ENCODE measurements around the gene TJP3.

TJP3 gene

DNA sequence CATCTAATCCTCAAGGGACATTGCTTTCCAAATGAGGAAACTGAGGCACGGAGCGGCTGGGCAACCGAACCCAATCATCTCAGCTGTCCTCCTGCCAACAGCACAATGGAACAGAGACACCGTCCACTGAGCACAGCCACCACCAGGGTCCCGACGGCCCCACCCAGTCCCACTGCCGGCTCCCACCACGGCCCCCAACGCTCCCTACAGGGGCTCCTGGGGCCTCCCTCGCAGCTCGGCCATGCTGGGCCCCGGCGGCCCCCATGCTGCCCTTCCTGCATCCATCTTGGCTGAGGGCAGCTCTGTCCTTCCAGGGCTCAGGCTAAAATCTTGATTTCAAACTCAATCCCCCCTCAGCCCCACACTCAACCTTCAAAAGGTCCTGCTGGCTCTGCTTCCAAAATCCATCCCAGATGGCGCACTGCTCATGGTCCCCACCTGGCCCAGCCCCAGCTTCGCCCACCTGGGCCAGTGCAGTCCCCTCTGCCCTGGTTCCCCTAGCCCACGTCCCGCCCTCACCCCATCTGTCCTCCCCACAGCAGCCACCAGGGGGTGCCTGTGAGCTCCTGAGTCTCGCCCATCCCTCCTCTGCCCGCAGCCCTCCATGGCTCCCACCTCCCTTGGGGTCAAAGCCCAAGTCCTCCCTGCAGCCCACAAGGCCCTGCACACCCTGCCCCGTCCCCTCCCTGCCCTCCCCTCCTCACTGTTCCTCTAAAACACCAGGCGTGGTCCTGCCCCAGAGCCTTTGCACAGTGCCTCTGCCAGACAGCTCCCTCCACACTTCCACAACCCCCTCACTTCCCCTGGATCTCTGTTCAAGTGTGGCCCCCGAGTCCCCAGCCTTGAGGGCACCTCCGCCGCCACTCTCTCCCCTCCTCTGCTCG is 15.8 kb upstream of the TJP3 start:
- DNase-seq = peak; percentile 53

DNA sequence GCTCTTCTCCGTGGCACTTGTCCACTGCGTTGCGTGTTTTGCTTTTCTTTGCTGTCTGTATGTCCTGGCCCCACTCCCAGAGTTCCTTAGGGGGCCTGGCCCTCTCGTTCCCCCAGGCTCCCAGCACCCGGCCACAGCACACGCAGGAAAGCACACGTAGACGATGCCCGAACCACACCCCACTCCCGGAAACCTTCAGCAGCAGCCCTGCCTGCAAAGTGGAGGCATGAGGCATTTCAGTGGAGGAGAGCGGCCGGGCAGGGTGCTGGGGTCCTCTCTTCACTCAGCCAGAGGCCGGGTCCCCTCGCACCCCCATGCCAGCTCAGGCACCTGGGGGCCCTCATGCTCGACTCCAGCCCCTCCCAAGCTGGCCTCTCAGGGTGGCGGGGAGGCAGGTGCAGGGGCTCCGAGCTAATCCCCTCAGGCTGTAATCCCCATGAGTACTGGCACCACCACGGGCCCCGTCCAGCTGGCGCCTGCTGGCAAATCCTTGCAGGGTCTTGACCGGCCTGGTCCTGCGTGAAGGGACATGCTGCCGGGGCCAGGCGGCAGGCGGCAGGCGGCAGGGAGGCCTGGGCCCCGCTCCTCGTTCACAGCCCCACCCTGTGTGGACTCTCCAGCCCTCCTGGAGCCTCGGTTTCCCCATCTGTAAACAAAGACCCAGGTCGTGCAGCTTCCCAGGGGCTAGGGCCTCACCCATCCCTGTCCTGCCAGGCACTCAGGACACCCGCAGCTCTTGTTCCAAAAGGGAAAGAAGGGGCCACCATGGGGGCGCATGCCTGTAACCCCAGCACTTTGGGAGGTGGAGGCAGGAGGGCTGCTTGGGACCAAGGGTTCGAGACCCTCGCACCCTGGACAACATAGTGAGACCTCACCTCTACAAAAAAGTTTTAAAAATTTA is 14.9 kb upstream of the TJP3 start:
- DNase-seq = no peak

DNA sequence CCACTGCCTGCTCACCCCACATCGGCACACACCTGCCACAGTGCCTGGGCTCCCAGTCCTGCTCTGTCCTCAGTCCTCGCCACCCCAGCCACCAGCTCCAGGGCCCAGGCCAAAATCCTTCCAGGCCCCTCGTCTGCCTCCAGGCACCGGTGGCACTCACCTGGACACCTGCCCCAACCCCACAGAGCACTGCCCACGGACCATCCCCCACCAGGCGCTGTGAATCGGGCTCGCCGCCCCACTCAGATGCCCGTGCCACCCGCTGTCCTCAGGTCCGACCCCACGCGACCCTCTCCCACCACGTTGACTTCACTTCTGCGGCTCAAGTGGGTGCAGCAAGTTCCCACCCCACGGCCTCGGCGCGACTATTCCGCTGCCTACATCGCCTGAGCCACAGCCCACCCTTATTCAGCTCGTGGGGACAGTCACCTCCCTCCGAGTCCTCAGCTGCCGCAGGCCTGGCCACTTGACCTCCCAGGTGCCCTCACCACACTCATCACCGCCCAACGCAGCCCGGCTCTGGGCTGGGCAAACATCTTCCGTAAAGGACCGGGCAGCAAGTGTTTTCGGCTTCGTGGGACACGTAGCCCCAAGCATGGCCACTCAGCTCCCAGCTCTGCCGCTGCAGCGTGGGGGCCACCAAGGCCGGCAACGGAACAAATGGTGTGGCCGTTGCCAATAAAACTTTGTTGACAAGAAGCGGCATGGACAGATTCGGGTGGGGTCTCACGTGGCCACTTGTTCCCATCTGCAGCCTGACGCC is 13.6 kb upstream of the TJP3 start:
- no peak for DNase-seq

DNA sequence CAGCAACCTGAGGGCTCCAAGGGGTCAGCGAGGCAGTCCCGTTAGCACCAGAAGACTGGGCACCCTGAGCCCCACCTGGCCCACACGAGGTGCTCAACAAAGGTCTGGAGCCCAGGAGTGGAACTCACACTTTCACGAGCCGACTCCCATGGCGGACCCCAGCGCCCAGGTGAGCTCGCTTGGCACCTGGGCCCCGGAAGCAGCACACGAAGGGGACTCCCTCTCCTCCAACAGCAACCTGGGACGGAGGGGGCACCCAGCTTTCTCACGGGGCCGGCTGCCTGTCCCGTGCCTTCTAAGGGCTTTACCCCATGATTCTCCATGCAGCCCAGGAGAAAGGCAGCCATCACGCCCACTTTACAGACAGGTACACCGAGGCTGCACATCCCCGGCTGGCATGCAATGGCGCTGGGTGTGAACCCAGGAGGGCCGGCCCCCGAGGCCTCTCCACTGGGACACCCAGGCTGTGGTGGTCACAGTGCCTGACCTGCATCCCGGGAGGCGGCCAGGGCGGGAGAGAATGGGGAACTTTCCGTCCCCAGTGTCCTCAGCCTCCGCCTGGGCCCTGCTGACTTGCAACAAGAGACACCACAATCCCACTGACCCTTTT is 13.0 kb upstream of the TJP3 start:
- no peak for DNase-seq

DNA sequence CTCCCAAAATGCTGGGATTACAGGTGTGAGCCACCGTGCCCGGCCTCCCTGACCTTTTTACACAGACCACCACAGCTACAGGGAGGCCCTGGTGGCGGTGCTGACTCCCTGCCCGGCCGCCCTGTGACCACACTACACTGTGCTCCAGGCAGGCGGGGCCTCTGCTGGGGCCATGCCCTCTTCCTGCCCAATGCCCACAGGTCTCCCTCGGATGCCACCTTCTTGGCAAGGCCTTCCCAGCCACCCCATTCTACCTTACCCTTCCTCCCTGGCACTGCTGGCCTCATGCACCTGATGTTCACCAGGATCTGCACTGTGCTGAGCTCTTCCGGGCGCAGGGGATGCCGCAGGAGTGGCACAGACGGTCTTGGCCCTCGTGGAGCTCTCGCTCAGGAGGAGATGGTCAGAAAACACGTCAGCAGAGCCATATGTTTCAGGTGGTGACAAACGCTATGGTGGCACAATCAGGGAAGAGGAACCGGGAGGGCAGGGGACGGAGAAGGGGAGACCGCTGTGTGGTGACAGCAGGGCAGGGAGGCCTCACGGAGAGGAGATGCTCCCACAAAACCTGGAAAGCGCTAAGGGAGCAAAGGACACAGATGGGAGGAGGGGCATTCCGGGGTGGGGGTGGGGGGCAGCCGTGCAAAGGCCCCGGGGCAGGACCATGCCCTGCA is 12.1 kb upstream of the TJP3 start:
- DNase-seq = no peak

DNA sequence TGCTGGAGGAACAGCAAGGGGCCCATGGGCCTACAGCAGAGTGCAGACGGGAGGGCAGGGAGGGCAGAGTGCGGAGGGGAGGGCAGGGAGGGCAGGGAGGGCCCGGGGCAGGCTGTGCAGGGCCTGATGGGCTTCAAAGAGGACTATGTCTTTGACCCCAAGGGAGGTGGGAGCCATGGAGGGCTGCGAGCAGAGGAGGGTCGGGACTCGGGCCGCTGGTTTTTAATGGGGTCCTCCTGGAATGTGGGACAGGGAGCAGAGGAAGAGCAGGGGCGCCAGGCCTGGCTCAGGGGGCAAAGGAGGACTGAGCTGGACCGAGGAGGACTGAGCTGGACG is 11.6 kb upstream of the TJP3 start:
- no peak for DNase-seq

DNA sequence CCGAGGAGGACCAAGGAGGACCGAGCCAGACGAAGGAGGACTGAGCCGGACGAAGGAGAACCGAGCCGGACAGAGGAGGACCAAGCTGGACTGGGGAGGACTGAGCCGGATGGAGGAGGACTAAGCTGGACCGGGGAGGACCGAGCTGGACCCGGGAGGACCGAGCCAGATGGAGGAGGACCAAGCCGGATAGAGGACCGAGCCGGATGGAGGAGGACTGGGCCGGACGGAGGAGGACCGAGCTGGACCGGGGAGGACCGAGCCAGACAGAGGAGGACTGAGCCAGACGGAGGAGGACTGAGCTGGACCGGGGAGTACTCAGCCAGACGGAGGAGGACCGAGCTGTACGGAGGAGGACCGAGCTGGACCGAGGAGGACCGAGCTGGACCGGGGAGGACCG is 11.1 kb upstream of the TJP3 start:
- no peak for DNase-seq

DNA sequence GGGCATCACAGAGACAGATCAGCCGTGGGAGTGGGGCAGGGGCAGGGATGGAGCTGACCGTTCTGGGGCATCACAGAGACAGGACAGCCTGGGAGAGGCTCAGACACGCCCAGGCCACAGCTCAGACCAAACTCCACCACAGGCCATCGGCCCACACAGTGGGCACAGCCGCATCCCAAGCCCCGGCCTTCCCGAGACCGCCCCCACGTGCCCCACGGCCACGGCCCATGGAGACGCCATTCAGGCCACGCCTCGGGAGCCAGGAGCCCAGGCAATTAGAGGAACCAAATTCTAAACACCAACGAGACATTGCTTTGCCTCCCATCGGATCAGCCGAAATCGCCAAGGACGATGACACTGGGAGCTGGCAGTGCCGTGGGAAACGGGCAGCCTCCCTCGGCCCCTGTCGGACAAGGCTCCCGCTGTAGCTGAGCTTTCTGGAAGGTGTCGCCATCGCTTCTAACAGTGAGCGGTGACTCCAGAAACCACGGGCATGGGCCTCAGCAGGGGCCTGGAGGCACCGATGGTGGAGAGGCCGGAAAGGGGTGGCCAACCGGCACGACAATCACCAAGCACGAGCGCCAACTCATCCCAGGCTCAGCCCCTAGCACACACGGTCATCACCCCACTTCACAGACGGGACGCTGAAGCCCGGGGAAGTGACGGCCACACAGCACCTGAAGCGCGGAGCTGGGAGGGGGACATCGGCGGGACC is 10.4 kb upstream of the TJP3 start:
- no peak for DNase-seq

DNA sequence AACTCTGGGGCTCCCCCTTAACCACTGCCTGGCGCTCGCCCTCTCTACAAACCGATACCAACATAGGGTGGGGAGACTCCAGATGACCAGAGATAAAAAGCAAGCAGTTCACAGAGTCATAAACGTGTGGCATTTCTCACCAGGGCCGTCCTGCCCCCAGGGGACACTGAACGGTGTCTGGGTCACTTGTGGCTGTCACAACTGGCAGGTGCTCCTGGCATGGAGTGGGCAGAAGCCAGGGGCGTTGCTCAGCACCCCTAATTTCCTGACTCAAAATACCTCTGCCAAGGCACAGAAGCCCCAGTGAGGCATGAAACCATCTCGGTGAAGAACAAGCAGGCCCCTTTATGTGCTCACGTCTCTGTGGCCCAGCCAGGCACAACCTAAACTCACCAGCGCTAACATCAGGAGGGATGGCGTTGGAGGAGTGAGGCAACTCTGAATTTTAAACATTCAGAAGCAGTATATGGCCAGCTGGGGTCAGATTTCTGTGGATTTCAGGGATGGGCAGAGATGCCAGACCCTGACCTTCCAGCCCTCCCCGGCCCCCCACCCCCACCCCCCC is 9.7 kb upstream of the TJP3 start:
- DNase-seq = no peak

DNA sequence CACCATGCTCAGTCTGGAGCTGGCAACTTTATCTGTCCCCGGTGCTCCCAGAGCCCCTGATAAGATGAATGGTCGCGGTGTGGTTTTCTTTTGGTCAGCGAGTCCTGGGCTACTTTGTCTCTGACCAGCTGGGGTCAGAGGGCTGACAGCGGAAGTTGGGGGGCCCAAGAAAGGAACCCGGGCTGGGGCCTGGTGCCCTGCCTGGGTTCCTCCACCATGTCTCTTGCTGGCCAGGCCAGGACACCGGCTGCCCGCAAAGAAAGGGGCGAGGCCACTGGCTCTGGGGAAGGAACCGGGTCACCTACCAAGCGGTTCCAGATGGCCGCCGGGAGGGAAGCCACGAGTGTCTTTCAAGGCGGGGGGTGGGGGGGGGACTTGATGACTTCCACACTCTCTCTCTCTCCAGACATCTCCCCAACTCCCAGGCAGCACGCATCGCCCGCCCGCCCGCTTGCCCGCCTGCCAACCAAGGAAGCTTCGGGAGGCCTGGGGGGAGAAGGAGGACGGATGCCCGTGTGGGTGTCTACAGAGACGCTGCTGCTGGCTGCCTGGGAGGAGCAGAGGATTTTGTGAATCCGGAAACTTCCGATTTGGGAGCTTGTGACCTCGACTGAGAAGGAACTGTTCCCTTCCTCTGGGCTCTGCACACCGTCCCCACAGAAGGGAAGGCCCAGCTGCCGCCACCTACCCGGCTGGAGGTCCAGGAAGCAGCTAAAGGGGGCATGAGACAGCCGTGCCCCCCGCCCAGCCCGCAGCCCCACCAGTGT is 9.0 kb upstream of the TJP3 start:
- DNase-seq = no peak

DNA sequence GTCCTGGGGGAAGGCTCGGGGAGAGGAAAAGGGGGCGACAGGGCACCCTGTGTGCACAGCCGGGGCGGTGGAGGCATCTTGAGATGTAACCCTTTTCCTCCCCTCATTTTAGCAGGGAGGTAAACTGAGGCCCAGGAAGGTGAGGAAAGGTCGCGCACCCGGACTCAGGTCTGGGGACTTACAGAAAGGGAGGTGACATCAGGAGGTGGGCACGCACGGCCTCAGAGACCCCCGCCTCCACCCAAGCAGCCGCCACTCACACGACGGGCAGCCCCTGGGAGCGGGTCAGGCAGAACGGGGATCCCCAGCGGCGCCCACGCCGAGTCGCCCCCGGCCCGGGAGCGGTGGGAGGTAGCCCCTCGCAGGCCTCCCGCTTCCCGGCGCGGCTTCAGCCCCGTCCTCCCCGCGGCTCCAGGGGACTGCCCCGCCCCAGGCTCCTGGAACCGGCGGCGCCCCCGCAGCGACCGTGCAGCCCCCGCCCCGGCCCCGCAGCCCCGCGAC is 8.4 kb upstream of the TJP3 start:
- no peak for DNase-seq

DNA sequence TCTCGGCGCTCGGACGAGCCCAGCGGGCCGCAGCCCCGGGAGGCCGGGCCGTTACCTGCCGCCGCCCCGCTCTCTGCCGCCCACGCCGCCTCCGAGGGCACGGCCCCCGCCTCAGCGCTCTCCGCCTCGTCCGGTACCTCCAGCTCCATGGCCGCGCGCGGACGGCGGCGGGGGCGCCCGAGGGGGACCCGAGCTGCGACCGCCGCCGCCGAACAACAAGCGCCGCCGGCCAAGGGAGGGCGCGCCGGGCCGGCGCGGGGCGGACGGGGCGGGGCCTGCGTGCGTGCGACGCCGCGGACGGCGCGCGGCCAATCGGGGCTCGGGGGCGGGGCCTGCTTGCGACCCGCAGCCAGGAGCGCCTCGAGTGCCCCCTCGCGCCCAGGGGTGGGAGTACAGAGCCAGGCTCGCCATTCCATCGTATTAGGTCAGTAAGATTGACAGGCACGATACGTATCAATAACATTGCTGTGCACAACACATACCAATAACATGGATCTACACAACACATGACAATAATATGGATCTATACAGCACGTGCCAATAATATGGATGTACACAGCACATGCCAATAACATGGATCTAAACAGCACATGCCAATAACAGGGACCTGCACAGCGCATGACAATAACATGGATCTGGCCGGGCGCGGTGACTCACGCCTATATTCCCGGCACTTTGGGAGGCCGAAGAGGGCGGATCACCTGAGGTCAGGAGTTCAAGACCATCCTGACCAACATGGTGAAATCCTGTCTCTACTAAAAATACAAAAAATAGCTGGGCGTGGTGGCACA is 7.7 kb upstream of the TJP3 start, which contains the start of gene PIP5K1C:
Gene PIP5K1C (minus strand): TSS at position 227 of the 791 bp plus-strand sequence. CDS start 78 bp downstream, at position 149.
- DNase-seq = peak; percentile 94

DNA sequence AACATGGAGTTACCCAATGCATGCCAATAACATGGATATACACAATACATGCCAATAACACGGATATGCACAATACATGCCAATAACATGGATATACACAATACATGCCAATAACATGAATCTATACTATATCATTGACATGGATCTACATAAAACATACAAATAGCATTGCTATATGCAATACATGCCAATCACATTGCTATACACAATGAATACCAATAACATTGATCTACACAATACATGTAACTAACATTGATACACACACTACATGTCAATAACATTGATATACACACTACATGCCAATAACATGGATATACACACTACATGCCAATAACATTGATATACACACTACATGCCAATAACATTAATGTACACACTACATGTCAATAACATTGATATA is 7.0 kb upstream of the TJP3 start:
- DNase-seq = no peak

DNA sequence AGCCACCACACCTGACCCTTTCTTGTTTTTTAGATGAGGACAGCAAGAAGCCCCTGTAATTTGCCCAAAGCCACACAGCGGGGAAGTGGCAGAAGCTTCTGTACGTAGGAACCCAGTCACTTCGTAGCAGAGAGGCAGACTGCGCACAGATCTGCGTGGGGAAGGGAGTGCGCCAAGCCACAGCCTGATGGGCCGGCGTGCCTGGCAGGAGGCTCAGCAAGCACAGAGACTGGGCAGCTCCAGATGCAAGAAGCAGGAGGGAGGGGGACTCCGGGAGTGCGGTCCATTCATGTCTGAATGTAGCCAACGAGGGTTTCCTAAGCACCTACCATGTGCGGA is 347 bp upstream of the TJP3 start:
- no peak for DNase-seq

DNA sequence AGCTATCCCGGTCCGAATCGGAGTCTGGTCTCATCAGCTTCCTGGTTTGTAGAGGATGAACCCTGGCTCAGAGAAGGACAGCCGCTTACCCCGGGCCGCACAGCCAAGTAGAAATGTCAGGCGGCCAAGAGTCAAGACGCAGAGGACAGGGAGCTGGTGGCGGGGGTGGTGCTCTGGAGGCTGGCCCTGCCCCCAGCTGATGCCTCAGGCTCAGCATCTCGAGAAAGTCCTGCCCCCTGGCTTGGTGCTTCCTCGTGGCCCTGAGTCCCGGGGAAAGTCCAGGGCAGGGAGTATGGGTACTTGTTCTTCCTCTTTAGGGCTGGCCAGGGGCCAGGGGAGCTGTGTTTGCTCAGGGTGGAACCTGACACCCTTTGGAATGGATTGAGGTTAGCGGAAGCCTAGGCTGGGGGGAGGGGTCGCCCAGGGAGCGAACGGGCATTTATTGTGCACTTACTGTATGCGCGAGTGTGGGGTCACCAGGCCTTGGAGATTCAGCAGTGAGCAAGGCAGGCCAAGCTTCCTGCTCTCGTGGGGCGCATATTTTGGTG is 2.2 kb downstream of the TJP3 start:
- no peak for DNase-seq

DNA sequence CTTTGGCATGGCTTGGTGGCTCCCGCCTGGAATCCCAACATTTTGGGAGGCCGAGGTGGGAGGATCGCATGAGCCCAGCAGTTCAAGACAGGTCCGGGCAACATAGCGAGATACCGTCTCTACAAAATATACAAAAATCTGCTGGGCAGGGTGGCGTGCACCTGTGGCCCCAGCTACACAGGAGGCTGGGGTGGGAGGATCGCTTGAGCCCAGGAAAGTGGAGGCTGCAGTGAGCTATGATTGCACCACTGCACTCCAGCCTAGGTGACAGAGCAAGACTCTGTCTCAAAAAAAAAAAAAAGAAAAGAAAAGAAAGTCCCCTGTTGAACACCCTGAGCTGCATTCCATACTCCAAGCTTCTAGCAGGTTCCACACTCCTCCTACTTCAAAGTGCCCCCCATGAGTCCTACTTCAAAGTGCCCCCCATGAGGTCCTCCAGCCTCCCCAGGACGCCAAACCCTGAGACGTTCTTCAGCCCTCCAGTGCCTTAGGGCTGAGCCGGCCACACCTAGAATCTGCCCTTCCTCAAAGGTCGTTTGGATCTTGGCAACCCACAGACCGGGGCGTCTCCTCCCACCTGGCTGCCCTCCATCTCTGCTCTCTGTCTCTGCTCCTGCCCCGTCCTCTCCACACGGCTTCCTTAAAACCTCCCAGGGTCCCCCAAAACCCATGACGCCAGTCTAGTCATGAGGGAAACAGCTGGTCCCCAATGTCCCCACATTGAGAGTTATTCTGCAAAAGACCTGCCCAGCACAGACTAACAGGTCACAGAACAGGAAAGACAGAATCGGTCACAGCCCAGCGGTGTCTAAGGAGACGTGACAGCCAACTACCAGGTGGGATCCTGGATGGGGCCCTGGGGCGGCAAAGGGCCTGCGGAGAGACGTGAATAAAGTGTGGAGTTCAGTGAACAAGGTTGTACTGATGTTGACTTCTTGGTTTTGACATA is 4.8 kb downstream of the TJP3 start:
- no peak for DNase-seq

DNA sequence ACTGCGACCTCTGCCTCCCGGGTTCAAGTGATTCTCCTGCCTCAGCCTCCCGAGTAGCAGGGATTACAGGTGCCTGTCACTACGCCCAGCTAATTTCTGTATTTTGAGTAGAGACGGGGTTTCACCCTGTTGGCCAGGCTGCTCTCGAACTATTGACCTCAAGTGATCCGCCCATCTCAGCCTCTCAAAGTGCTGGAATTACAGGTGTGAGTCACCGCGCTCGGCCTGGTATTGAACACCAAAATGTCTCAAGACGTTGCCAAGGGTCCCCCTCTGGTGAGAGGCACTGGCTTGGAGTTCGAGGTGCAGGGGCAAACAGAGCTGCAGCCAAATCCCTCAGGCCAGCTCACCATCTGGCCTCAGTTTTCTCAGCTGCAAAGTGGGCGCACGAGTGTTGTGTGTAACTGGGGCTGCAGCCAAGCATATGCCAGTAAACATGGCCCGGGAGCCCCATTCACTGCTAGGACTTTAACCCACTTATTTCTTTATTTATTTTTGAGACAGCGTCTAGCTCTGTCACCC is 8.0 kb downstream of the TJP3 start:
- DNase-seq = no peak

DNA sequence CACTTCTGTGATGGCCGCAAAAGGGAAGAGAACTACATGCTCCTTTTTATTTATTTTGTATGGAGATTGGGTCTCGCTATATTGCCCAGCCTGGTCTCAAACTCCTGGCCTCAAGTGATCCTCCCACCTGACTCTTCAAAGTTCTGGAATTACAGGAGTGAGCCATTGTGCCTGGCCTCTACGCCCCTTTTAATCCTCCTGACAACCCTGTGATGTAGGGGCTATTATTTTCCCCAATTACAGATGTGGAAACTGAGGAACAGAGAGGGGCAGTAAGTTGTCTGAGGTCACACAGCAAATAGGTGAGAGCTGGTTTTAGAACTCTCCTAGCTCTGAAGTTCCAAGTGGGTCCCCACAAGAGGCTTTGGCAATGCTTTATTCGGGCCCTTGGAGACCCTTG is 11.7 kb downstream of the TJP3 start:
- no peak for DNase-seq
